ENCODE results near the gene ZSCAN5C. TPM values are rescaled to one million over a fixed set of nuclear protein-coding genes. Genes with fewer than 3 reads are reported as not detected.

The ZSCAN5C gene
- total and polyA plus RNA-seq, 2 of the 8 experiments (the other 6 are each of a cell fraction or from before 2014, with no cell fraction given), result not detected

- Histone ChIP-seq H3K14ac (ENCODE audit: insufficient read length) (no peak overlapping the region), H2BK5ac (ENCODE audit: low read depth, low read length) (no peak overlapping the region), H3K23me2 (ENCODE audit: low read depth, low read length) (peaks cover 7% of the 10 kb centered on the region; the same call in 1 of the 2 replicates), H3K9ac (replicated peaks in 1 of 4; ENCODE audit: extremely low read depth in 1 of 4, low read depth in 3 of 4, low read length in 3 of 4) (no peak overlapping the region), H2BK120ac (replicated peaks; ENCODE audit: low read depth, low read length) (no peak overlapping the region), H2BK20ac (ENCODE audit: low read length) (no peak overlapping the region), H3K23ac (ENCODE audit: insufficient read length) (no peak overlapping the region), H4K20me1 (replicated peaks in 1 of 2; ENCODE audit: control insufficient read depth in 1 of 2, insufficient read depth in 2 of 2, low read length in 2 of 2) (peaks cover 0 to 4% of the 10 kb centered on the region in 2 experiments), H4K5ac (ENCODE audit: insufficient read length, low read depth, low read length) (no peak overlapping the region), H3K9me3 (ENCODE audit: insufficient read depth in 2 of 2, low read depth in 1 of 2, low read length in 1 of 2) (no peaks in the 10 kb centered on the region), H3K4me2 (ENCODE audit: insufficient read depth in 1 of 2, low read depth in 2 of 2, low read length in 2 of 2) (no peak overlapping the region), H3K4me1 (replicated peaks in 1 of 4; ENCODE audit: control insufficient read depth in 3 of 4, insufficient read depth in 4 of 4, low read length in 3 of 4) (peaks cover 5 to 10% (median 8%) of the 10 kb centered on the region in 4 experiments), H3K79me2 (ENCODE audit: control insufficient read depth in 1 of 2, insufficient read depth in 2 of 2, low read length in 2 of 2) (peaks cover 0 to 6% of the 10 kb centered on the region in 2 experiments; a peak in 1 of 4 replicates), H2AK5ac (ENCODE audit: low read depth, low read length) (no peak overlapping the region), H4K91ac (replicated peaks; ENCODE audit: insufficient read length, low read length) (no peak overlapping the region), H2AFZ (ENCODE audit: low read length) (no peak overlapping the region), H3K27ac (ENCODE audit: low read depth, low read length) (0 out of 2 replicates have a peak overlapping the region, but pooled peaks have one; percentile 11), H3K79me1 (ENCODE audit: low read depth, low read length) (peaks cover 7% of the 10 kb centered on the region), H2BK12ac (ENCODE audit: low read depth, low read length) (no peak overlapping the region), H3K4ac (replicated peaks; ENCODE audit: insufficient read length, low read depth, low read length) (no peak overlapping the region), H3K36me3 (ENCODE audit: control insufficient read depth in 2 of 4, insufficient read depth in 4 of 4, low read length in 3 of 4) (peaks cover 3 to 23% (median 12%) of the 10 kb centered on the region in 4 experiments; a peak in 6 of 8 replicates), H3K56ac (replicated peaks; ENCODE audit: insufficient read length, low read depth, low read length) (no peak overlapping the region), H4K8ac (ENCODE audit: extremely low read depth, insufficient read depth, low read length) (no peak overlapping the region), H2BK15ac (ENCODE audit: low read length) (no peak overlapping the region), H3K4me3 (ENCODE audit: extremely low read depth in 1 of 4, insufficient read depth in 2 of 4, low read depth in 3 of 4, low read length in 4 of 4) (no peak overlapping the region), H3K18ac (ENCODE audit: extremely low read depth, low read length) (no peak overlapping the region), H3K27me3 (replicated peaks in 1 of 4; ENCODE audit: control insufficient read depth in 3 of 4, extremely low read depth in 1 of 4, insufficient read depth in 3 of 4, low read length in 3 of 4) (no peaks in the 10 kb centered on the region)
- FAIRE-seq, result peak; percentile 88
- ChIA-PET CTCF (ENCODE audit: partially characterized antibody) (interaction anchor here (0.6 to 7.9 kb wide), 47 partner anchors 9 to 474 kb away, joined by 3 to 137 read pairs (median 6); partner anchors contain the start of genes GALP and ZNF444), POLR2A (ENCODE audit: partially characterized antibody) (interaction anchor here (1.1 to 3.5 kb wide), 3 partner anchors 11 to 74 kb away, joined by 4 to 21 read pairs (median 4); no protein-coding TSS in a partner anchor)
- WGBS, 2 experiments (ENCODE audit: extremely low coverage in 1 of 2, insufficient coverage in 1 of 2, insufficient read length in 1 of 2, insufficient replicate concordance in 2 of 2, low coverage in 1 of 2, low lambda C conversion rate in 2 of 2, missing lambda C conversion rate in 1 of 2), result 72% methylated on average over 17 of the region's 17 CpGs; no CpG with 5 or more reads in 1 of the 2 experiments
- peak in 1 of 2 experiments; percentile 87 for DNase-seq (ENCODE audit: low read depth in 1 of 2, low spot score in 2 of 2)
- TF ChIP-seq KDM5A (IDR thresholded peaks at IDR 0.05; ENCODE audit: low read length) (no peak), RBBP5 (IDR thresholded peaks at IDR 0.05; ENCODE audit: borderline replicate concordance, low read depth, low read length) (no peak), SP1 (IDR thresholded peaks at IDR 0.05; ENCODE audit: low read depth, low read length) (no peak), SP4 (IDR thresholded peaks at IDR 0.05; ENCODE audit: low read length) (no peak), ASH2L (IDR thresholded peaks at IDR 0.05; ENCODE audit: low read length) (no peak), SRF (IDR thresholded peaks at IDR 0.05; ENCODE audit: low read depth, low read length) (no peak), HDAC2 (IDR thresholded peaks at IDR 0.05; ENCODE audit: borderline replicate concordance in 1 of 2, low read depth in 2 of 2, low read length in 2 of 2) (no peak), PHF8 (conservative IDR thresholded peaks at IDR 0.05; ENCODE audit: low read depth, low read length) (no peak), CEBPB (IDR thresholded peaks at IDR 0.05; ENCODE audit: low read depth, low read length) (no peak), RAD21 (IDR thresholded peaks at IDR 0.05 in 1 of 2, conservative IDR thresholded peaks at IDR 0.05 in 1 of 2; ENCODE audit: low read depth in 2 of 2, low read length in 2 of 2) (peak; percentile 85 to 88), CHD1 (IDR thresholded peaks at IDR 0.05; ENCODE audit: low read depth, low read length) (no peak), POU5F1 (IDR thresholded peaks at IDR 0.05; ENCODE audit: low read depth, low read length) (no peak)
Observed at GRCh38 chr19:56155124-56155687, 46.9 kb upstream of the ZSCAN5C start.

Measured in H1 (cell line).